ENCODE measurements around the gene FRMD4A.

FRMD4A gene

DNA sequence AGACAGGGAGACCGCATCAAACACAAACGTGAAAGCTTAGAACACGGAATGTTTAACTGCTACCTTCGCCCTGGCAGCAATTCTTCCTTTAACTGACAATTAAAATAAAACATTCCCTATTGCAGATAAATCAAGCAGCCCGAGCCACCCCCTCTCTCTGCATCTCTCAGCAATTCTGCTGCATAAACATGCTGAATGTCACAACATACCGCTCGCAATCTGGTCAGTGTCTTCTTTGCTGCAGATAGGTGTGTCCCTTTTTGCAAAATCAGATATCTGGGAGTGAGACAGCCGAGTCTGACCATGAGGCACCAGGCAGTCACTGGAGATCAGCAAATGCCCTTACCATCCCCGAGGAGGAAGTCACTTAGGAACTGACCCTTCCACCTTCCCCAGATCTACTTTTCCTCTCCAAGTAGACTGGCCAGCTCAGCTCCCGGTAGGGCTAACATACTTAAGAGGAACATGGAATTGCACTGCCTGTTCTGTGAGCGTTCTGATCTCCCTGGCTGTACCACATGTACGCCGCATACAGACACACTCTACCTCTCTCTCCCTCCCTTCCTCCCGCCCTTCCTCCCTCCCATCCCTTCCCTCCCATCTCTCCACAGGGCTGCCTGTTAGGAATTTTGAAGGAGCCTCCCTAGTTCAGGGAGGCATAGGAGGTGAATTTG lies at the start of gene FRMD4A:
FRMD4A (minus strand) TSS at position 537 of the 674 bp plus-strand sequence.
- in situ Hi-C loops (cut with MboI; ENCODE audit: low sequenced_read_pairs) = no loop called here

DNA sequence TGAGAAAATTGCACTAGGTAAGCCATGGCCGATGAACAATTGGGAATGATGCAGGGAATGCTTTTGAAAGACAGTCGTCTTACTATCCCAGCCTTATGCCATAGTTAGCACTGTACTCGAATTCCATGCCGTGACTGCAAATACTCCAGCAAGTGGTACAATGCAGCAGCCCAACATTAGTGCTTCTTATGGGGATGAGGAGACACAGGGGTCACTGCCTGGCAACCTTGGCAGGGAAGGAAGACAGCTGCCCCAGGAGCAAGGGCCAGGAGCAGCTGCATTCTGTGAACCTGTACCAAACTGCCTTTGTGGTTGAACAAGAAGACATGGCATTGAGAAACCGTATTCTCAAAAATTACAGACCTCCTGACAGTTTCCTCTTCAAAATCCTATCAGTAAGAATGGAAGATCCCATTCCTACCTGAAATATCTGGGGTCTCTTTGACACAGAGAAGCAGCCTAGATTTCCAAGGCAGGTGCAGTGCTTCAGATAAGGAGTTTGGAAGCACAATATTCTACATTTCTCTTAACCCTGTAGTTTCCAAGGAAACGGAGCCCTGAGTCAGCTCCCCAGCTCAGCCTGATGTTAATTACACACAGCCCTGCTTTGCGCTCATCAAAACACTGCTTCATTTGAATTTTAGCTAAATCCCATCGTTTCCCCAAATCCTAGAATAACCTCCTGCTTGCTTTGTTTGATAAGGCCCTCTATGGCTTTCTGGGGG lies 49.0 kb upstream of the FRMD4A start:
- in situ Hi-C loops (cut with MboI; ENCODE audit: low sequenced_read_pairs) = no loop called here

DNA sequence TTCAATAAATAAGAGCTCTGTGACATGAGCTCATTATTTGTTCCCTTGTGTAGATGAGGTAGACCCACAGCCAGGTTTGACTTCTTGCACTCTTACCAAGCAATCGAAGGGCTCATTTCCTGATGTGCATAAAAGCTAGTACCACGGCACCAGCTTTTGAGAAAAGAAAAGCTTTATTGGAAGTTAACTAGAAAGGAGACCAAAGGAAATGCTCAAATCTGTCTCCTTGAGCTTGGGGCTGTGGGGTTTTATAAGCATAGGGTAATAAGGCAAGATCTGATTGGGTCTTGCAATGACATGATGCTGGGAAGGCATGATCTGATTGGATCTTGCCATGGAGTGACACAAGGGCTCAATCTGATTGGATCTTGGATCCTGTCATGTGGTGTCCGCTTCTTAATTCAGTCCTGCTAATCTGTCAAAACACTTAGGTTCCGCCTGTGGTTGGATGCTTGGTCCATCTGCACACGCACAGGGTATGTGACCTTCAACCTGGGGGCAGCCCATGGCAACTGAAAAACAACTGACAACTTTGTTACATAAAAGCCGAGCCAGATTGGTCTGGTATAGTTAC lies 47.8 kb upstream of the FRMD4A start:
- in situ Hi-C loops (cut with MboI; ENCODE audit: low sequenced_read_pairs) = no loop called here

DNA sequence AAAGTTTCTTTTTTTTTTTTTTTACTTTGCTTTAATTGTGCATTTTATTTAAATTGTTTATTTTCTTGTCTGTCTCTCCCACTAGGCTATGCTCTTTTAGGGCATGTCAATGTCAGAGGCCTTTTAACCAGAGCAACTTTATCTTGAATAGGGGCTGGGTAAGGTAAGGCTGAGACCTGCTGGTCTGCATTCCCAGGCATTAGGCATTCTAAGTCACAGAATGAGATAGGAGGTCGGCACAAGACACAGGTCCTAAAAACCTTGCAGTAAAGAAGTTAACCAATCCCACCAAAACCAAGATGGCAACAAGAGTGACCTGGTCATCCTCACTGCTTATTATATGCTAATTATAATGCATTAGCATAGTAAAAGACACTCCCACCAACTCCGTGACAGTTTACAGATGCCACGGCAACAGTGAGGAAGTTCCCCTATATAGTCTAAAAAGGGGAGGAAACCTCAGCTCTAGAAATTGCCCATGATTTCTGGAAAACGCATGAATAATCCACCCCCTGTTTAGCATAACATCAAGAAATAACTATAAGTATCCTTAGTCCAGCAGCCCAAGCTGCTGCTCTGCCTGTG lies 47.0 kb upstream of the FRMD4A start:
- in situ Hi-C loops (cut with MboI; ENCODE audit: low sequenced_read_pairs) = no loop called here

- in situ Hi-C loops (cut with MboI; ENCODE audit: low sequenced_read_pairs) = no loop called here
Measured at GRCh38 chr10:14374745-14375445, 44.2 kb upstream of the FRMD4A start.

DNA sequence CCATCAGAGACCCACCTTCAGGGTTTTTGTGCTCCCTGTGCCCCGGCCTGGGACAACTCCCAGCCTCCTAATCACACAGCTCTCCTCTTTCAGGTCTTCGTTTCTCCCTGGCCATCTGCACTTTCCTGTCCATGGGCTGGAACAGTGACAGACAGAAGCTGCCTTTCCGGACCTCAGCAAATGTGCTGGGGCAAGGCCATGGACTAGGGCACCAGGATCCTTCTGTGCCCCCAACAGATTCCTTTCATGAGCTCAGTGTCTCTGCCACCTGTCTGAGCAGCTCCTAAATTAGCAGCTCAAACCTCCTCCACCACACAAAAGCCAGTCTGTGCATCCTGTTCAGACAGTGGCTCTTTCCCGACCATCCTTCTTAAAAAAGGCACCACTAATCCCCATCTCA lies 41.9 kb upstream of the FRMD4A start:
- in situ Hi-C loops (cut with MboI; ENCODE audit: low sequenced_read_pairs) = no loop called here

DNA sequence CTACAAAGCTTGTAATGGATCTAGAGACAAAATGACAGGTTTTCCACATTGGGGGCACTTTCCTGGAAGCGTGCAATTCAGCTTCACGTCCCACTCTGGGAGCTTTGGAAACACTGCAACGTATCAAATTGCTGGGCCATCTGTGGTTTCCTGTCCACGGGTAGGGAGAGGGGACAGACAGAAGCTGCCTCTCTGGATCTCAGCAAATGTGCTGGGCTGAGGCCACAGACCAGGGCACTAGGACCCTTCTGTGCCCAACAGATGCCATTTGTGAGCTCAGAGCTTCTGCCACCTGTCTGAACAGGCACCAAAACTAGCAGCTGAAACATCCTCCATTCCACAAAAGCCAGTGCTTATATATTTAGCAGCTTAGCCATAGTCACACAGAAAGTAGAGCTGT lies 40.9 kb upstream of the FRMD4A start:
- in situ Hi-C loops (cut with MboI; ENCODE audit: low sequenced_read_pairs) = no loop called here

- in situ Hi-C loops (cut with MboI; ENCODE audit: low sequenced_read_pairs) = no loop called here
Measured at GRCh38 chr10:14370894-14371293, 40.2 kb upstream of the FRMD4A start.

DNA sequence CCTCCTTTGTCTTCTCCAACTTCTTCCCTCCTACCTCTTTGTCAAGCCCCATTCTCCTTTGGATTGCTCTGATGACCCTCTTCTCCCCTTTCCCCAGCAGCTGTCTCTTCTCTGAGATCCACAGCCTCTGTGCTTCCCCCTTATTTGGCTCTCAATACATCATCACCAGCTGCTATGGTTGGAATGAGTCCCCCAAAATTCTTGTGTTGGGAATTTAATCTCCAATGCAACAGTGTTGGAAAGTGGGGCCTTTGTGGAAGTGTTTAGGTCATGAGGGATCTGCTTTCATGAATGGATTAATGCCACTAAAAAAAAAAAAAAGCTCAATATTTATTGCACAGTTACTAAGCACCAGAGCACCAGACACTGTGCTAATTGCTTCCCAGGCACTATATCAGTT lies 39.2 kb upstream of the FRMD4A start:
- in situ Hi-C loops (cut with MboI; ENCODE audit: low sequenced_read_pairs) = no loop called here

- in situ Hi-C loops (cut with MboI; ENCODE audit: low sequenced_read_pairs) = no loop called here
Measured at GRCh38 chr10:14366760-14367159, 36.0 kb upstream of the FRMD4A start.

DNA sequence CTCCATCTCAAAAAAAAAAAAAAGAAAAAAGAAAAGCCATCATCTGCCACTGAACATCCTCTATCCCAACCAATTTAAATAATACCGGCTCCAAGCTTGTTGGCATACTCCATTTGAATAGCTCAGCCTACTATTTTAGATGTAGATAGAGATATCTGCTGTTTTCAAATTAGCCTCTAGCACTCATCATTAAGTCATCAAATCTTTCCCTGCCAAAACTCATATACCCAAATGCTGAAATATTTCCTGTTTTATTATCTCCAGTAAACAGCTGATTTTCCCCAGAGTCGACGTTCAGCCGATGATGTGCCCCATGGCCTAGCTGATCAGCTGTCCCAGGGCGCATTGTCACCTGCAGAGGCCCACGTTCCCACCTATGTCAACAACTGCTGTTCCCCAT lies 34.5 kb upstream of the FRMD4A start:
- in situ Hi-C loops (cut with MboI; ENCODE audit: low sequenced_read_pairs) = no loop called here

GRCh38 chr10:14362104-14362503 lies 31.4 kb upstream of the FRMD4A start:
- in situ Hi-C loops (cut with MboI; ENCODE audit: low sequenced_read_pairs) = no loop called here

- in situ Hi-C loops (cut with MboI; ENCODE audit: low sequenced_read_pairs) = no loop called here
Measured at GRCh38 chr10:14360961-14361360, 30.2 kb upstream of the FRMD4A start.

DNA sequence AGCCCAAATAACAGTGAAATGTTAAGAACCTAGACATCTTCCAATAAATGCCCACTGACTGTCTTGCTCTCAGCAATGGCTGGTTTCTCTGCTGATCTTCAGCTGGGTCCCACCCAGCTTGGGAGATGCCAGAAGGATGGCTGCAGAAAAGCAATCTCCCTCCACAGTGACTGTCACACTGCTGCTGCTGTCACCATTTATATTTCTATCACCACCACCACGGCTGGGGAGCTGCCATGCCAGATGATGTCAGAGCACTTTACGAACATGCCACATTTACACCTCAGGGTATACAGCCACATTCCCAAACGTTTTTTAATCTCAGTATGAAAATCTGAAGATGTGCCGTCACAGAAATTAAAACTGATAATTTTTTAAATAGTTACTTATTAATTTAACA lies 29.8 kb upstream of the FRMD4A start:
- in situ Hi-C loops (cut with MboI; ENCODE audit: low sequenced_read_pairs) = no loop called here

DNA sequence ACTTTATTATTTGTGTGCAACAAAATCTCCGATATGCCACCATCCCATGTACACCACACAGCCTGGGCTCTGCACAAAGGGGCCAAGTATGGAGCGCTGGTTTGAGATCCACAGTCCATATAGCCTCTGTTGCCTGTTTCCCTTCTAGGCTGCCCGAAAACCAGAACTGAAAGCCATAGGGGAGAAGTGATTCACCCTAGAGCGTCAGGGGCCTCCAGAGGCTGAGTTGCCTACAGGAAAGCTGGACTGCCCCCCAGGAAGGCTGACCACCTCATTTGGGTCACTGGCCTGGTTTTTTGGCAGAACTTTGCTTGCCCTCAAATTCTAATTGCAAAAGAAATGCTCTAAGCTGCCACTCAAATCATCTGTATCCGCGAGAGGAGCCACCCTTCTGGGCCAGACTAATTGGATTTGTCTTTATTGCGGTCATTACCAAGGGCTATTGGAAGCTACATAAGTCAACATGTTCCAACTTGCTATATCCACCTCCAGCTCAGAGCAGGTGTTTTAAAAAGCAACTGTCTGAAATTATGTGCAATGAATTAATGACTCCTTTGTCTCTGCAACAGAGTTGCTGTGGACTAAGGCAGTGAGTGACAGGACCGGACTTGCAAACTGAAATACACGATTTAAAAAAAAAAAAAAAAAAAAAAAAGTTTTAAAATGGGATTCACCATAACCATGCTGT lies 28.3 kb upstream of the FRMD4A start:
- in situ Hi-C loops (cut with MboI; ENCODE audit: low sequenced_read_pairs) = no loop called here

- in situ Hi-C loops (cut with MboI; ENCODE audit: low sequenced_read_pairs) = no loop called here
Measured at GRCh38 chr10:14356921-14357320, 26.2 kb upstream of the FRMD4A start.

DNA sequence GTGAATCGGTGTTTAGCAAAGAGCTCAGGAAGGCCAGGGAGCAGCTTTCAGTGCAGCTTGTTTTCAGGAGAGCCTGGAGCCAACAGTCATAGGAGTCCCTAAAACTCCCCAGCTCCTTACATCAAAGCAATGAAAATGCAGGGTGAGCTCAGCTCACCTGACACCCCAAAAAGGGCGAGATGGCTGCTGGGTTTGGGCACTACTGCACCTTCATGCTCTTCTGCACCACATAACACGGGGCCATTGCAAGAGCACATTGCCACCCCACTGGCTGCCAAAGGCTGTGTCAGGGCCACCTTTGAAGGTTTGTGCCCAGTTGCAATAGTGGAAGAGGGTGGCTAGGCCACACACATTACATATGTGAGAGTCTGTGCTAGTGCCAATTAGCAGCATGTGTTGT lies 25.0 kb upstream of the FRMD4A start:
- in situ Hi-C loops (cut with MboI; ENCODE audit: low sequenced_read_pairs) = no loop called here

GRCh38 chr10:14353291-14353913 lies 22.7 kb upstream of the FRMD4A start:
- in situ Hi-C loops (cut with MboI; ENCODE audit: low sequenced_read_pairs) = no loop called here

DNA sequence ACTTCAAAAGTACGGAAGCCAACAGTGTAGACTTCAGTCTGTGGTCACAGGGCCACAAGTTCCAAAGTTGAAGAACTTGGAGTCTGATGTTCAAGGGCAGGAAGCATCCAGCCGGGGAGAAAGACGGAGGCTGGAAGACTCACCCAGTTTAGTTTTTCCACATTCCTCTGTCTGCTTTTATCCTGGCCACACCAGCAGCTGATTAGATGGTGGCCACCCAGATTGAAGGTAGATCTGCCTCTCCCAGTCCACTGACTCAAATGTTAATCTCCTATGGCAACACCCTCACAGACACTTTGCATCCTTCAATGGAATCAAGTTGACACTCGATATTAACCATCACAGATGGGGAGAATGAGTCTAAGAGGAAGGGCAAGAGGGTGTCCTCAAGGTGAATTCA lies 19.3 kb upstream of the FRMD4A start:
- in situ Hi-C loops (cut with MboI; ENCODE audit: low sequenced_read_pairs) = no loop called here

DNA sequence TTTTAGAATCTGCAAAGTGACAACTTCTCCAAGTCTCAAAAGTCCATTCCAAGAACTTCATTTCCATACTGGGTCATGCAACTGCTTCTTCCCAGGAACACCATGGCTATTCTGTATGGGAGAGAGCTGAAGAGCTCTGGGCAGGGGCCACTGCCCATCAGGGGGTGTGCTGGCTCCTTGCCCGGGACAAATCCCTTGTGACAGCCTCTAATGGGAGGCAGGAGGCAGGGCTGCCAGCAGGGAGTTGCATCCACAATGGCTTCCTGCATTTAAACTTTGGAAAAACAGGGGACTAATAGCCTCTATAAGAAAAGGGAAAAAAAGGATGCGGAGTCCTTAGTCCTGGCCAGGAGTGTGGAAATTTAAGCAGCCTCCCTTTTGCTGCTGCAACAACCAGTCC lies 18.4 kb upstream of the FRMD4A start:
- in situ Hi-C loops (cut with MboI; ENCODE audit: low sequenced_read_pairs) = no loop called here

Data from hTERT RPE-1 (cell line).